Mesodermal cell (in vitro differentiated cells): Measurements from ENCODE around the gene UBAP2.

Experiments used
- H3K27ac ChIP-seq: 2 replicates; pipeline ENCODE4 v1.7.0; 2013; ENCODE audit warnings: mild to moderate bottlenecking, low read depth, low read length, moderate library complexity; ENCODE audit not compliant: severe bottlenecking
- H3K36me3 ChIP-seq: 2 replicates; pipeline ENCODE4 v1.7.1; 2013; ENCODE audit warnings: mild to moderate bottlenecking, low read length, moderate library complexity; ENCODE audit not compliant: control insufficient read depth, insufficient read depth
- H3K4me1 ChIP-seq: one replicate; pipeline ENCODE4 v1.7.1; 2013; ENCODE audit warnings: mild to moderate bottlenecking, low read length; ENCODE audit not compliant: insufficient read depth, control insufficient read depth, poor library complexity, severe bottlenecking
- H3K4me3 ChIP-seq: 2 replicates; pipeline ENCODE4 v1.7.0; 2013; ENCODE audit warnings: low read length, control low read depth, mild to moderate bottlenecking; ENCODE audit not compliant: insufficient read depth, poor library complexity, severe bottlenecking; ENCODE audit errors: extremely low read depth
- H3K9me3 ChIP-seq: 2 replicates; pipeline ENCODE4 v1.7.1; 2013; ENCODE audit warnings: mild to moderate bottlenecking, low read length, moderate library complexity; ENCODE audit not compliant: control insufficient read depth
- WGBS, 2 experiments: methylation state at CpG; one replicate each; pipeline ENCODE4 v1.1.5; 2013; ENCODE audit warnings: missing lambda C conversion rate in 2 of 2; ENCODE audit not compliant: insufficient coverage in 2 of 2; 5-methylcytosine and 5-hydroxymethylcytosine counted together

Gene UBAP2

DNA sequence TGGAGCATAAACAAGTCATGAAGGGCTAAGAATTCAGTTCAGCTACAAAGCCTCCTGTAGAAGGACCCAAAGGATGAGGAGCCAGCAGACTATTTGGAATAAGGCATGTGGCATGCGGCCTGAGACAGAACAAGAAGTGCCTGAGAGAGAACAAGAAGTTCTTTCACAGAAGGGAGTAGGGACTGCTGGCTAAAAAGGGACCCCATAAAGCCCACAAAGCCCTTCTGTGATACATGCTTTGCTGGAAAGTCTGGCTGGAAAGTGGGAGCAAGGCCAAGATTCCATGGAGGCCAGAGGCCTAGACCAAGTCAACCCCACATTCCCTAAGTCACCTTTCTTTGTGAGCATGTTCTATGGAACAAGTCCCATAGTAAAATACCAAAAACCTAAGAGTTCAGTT lies 35.9 kb upstream of the UBAP2 start:
- Histone ChIP-seq H3K27ac (no peak overlapping the region), H3K9me3 (no peaks in the 10 kb centered on the region), H3K4me3 (no peak overlapping the region), H3K36me3 (peaks cover 43% of the 10 kb centered on the region), H3K4me1 (no peaks in the 10 kb centered on the region)
- WGBS, 2 experiments: 100% methylated on average over 1 of the region's 1 CpG

DNA sequence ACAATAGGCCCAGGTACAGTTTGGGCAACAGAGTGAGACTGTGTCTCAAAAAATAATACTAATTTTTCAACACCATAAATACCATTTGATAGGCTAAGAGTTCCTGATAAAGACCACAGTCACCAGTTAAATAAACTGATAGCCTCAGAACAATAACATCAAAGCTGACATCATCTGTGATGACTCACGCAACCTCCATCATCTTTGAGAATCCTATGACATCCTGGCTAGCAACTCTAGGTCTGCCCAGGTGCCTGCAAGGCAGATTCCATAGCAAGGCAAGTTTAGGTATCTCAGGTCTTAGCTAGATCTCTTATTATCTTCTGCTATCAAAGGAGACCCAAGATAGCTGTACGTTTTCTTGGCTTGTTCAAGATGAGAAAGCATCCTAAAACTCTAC lies 30.5 kb upstream of the UBAP2 start:
- H3K36me3 ChIP-seq: no peaks in the 10 kb centered on the region
- no peak overlapping the region for H3K27ac ChIP-seq
- WGBS, 2 experiments: 100% methylated on average over 2 of the region's 2 CpGs
- no peak overlapping the region for H3K4me3 ChIP-seq
- no peaks in the 10 kb centered on the region for H3K9me3 ChIP-seq
- H3K4me1 ChIP-seq: no peaks in the 10 kb centered on the region

DNA sequence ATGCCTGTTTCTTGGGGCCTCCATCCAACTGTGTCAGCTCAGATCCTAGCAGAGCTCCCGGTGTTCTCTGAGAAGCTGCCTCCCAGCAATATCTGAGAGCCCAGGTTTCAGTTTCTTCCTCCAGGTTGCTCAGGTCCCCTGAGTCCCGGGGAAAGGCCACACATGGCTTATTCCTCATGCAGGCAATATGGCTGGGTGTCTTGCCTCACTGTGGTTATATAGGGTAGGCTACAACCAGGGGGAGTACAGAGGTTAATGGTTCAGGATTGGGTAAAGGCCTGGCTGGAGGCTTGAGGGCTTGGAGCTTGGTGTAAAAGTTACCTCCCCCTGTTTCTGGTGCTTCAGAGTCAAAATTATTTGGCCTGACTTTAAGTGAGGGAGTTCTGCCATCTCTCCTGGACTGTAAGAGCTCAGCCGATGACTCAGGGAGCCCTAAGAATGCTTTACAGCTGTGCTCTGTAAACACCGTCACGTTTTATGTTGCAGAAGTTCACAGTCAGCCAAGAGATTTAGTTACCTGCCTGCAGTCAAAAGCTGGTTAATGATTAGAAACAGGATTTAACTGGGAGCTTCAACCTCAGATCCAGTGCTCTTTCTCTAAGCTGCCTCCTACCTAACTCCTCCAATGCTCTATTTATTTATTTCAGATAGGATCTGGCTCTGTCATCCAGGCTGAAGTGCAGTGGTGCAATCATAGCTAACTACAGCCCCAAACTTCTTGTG lies 24.3 kb upstream of the UBAP2 start:
- H3K36me3 ChIP-seq: no peaks in the 10 kb centered on the region
- no peaks in the 10 kb centered on the region for H3K9me3 ChIP-seq
- H3K4me3 ChIP-seq: no peak overlapping the region
- 82 to 83% methylated on average over 4 to 5 of the region's 5 CpGs for WGBS, 2 experiments
- peaks cover 16% of the 10 kb centered on the region for H3K4me1 ChIP-seq
- peak overlapping the region; percentile 43 for H3K27ac ChIP-seq

- H3K4me3 ChIP-seq: no peak overlapping the region
- no peaks in the 10 kb centered on the region for H3K9me3 ChIP-seq
- peaks cover 16% of the 10 kb centered on the region for H3K4me1 ChIP-seq
- peak overlapping the region; percentile 43 for H3K27ac ChIP-seq
- WGBS, 2 experiments: 88 to 100% methylated on average over 1 of the region's 2 CpGs
- no peaks in the 10 kb centered on the region for H3K36me3 ChIP-seq
Observed at GRCh38 chr9:34072410-34072809, 23.7 kb upstream of the UBAP2 start.

GRCh38 chr9:34070606-34071324 lies 22.1 kb upstream of the UBAP2 start:
- Histone ChIP-seq H3K27ac (no peak overlapping the region), H3K36me3 (no peaks in the 10 kb centered on the region), H3K4me3 (no peak overlapping the region), H3K9me3 (no peaks in the 10 kb centered on the region), H3K4me1 (peaks cover 16% of the 10 kb centered on the region)
- WGBS, 2 experiments: 95 to 100% methylated on average over 1 to 5 of the region's 5 CpGs

DNA sequence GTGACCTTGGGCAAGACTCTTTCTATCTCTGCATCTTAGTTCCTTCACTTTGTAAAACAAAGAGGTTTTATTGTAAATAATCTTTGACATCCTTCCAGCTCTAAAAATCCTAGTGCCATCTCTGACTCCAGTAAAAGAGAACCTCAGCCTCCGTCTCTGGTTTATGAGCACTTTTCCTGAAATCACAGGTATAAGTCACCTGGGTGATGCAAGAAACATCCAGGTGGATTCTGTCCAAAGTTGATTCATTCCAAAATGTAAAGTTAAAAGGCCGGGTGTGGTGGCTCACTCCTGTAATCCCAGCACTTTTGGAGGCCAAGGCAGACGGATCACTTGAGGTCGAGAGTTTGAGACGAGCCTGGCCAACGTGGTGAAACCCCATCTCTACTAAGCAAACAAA lies 21.1 kb upstream of the UBAP2 start:
- 72 to 77% methylated on average over 2 to 5 of the region's 6 CpGs for WGBS, 2 experiments

GRCh38 chr9:34065541-34065940 lies 16.9 kb upstream of the UBAP2 start:
- H3K9me3 ChIP-seq: no peaks in the 10 kb centered on the region
- no peaks in the 10 kb centered on the region for H3K36me3 ChIP-seq
- H3K27ac ChIP-seq: no peak overlapping the region
- 94 to 96% methylated on average over 2 to 3 of the region's 3 CpGs for WGBS, 2 experiments
- no peak overlapping the region for H3K4me3 ChIP-seq
- no peaks in the 10 kb centered on the region for H3K4me1 ChIP-seq

More for the DNA sequence above, 21.1 kb upstream of the UBAP2 start:
- Histone ChIP-seq H3K4me3 (no peak overlapping the region), H3K36me3 (no peaks in the 10 kb centered on the region), H3K4me1 (peaks cover 16% of the 10 kb centered on the region), H3K9me3 (no peaks in the 10 kb centered on the region), H3K27ac (no peak overlapping the region)

- Histone ChIP-seq H3K27ac (no peak overlapping the region), H3K36me3 (no peaks in the 10 kb centered on the region), H3K9me3 (no peaks in the 10 kb centered on the region), H3K4me1 (no peaks in the 10 kb centered on the region), H3K4me3 (no peak overlapping the region)
- 83% methylated on average over 2 of the region's 3 CpGs; no CpG with 5 or more reads in 1 of the 2 experiments for WGBS, 2 experiments
Observed at GRCh38 chr9:34059954-34060353, 11.3 kb upstream of the UBAP2 start.

GRCh38 chr9:34059281-34059680 lies 10.6 kb upstream of the UBAP2 start:
- WGBS, 2 experiments: 94% methylated on average over 3 of the region's 3 CpGs; no CpG with 5 or more reads in 1 of the 2 experiments
- H3K27ac ChIP-seq: no peak overlapping the region

DNA sequence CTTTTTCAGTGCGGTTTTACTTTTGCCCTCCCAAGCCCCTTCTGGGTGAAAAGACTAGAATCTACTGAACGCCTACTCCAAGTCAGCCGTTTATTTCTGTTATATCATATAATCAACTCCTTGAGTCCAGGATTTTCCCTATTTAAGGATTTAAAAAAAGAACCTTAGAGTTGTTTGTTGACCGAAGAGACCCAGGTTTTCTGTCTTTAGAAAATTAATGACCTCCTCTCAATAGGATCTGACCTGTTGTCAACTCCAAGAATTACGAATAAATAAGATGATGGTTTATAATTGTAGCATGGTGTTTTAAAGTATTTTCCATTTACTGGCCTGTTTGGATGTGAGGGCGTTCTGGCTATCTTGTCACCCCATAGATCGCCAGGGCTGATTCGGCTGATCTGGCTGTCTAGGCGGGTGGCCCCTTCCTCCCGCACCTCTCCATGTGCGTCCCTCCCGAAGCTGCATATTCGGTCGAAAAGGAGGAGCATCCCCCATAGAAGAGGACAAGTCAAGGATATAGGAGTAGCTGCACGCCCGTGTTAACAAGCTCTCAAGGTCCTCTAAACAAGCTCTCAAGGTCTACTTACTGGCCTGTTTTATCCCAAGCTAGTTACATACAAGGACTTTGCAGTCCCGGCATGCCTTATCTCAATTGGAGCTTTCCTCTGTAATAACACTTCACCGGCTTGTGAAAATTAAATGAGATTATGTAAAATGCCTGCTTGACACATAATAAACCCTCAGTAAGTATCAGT lies 1.1 kb upstream of the UBAP2 start:
- H3K27ac ChIP-seq: peak overlapping the region; percentile 98
- H3K9me3 ChIP-seq: no peaks in the 10 kb centered on the region
- H3K4me1 ChIP-seq: peaks cover 13% of the 10 kb centered on the region
- peaks cover 7% of the 10 kb centered on the region for H3K36me3 ChIP-seq
- 72 to 84% methylated on average over 11 to 13 of the region's 18 CpGs for WGBS, 2 experiments
- peak overlapping the region; percentile 95 for H3K4me3 ChIP-seq

More at GRCh38 chr9:34059281-34059680, 10.6 kb upstream of the UBAP2 start:
- Histone ChIP-seq H3K4me3 (no peak overlapping the region), H3K9me3 (no peaks in the 10 kb centered on the region), H3K36me3 (no peaks in the 10 kb centered on the region), H3K4me1 (no peaks in the 10 kb centered on the region)
